ENCODE results near the gene GFPT2.

Gene GFPT2

DNA sequence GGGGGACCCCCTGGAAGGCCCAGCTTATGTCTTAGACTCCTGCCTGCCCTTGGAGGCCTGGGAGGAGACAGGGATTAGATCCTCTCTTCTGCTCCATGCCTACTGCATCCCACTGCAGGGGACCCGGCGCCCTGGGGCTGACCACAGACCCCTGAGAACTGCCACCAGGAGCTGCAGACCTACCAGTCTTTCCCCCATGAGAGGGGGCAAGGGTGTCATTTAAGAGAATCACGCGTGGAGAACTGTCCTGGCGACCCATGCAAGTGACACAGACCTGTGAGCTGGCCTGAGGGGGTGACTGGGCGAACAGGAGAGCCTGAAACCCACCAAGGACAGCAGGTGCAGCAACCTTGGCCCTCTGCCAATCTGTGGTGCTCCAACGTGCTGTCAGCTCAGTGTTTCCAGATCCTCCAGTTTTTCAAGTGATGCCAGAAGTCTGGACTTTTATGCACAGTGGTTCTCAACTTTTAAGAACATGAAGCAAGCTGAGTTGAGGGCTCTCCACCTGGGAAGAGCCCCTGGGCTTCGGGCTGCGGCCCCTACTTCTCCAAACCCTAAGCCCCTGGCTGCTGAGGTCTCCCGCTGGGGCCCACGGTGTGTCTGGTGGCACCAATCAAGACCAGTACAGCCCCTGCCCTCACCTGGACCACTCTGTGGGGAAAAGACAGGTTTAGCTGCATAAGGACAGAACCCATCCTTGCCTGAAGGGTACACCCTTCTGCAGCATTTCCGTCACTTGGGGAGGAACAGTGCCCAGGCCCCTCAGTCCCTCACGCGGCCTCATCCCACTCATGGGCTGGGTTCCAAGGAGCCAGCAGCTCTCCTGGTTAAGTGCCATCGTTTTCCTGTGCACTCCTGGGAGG lies 18.2 kb downstream of the GFPT2 start:
- DNase-seq (ENCODE audit: extremely low read depth in 1 of 2, low read depth in 1 of 2), result no peak

GRCh38 chr5:180334176-180334575 lies 19.0 kb downstream of the GFPT2 start:
- DNase-seq (ENCODE audit: extremely low read depth in 1 of 2, low read depth in 1 of 2), result no peak

DNA sequence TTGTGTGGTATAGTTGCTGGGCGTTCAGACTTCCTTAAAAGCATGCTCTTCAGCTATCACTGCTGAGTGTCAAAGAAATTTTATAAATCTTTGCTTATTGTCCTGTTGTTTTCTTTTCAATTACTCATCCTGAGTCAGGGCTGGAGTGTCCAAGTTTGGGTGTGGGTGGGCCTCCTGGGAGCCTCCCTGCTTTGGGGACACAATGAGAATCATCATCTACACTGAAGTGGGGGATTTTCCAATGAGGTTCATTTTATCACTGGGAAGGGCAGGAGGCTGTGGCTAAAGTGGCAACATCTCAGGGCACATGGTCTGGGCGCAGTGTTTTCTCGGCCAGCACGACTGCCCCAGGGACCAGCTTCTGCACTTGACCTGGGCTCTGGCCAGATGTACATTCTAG lies 19.5 kb downstream of the GFPT2 start:
- DNase-seq (ENCODE audit: extremely low read depth in 1 of 2, low read depth in 1 of 2), result no peak

DNA sequence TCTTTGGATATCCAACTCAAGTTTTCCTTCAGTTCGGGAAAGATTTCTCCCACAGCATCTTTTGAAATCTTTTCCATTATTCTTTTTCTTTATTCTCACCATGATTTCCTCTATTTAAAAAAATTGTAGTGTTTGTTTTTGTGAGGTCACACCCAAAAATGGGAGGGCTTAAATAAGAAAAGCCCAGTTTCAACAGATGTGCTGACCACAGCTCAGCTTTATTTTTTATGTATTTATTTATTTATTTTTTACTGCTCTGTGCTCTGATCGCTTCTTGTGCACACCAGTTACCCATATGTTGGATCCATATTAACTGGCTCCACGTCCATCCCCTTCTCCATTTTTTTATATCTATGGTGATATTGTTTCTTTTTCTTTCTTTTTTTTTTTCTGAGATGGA lies 20.3 kb downstream of the GFPT2 start:
- no peak for DNase-seq (ENCODE audit: extremely low read depth in 1 of 2, low read depth in 1 of 2)

GRCh38 chr5:180332051-180332517 lies 21.1 kb downstream of the GFPT2 start:
- DNase-seq (ENCODE audit: extremely low read depth in 1 of 2, low read depth in 1 of 2), result no peak

- no peak for DNase-seq (ENCODE audit: extremely low read depth in 1 of 2, low read depth in 1 of 2)
Observed at GRCh38 chr5:180331647-180331950, 21.5 kb downstream of the GFPT2 start.

DNA sequence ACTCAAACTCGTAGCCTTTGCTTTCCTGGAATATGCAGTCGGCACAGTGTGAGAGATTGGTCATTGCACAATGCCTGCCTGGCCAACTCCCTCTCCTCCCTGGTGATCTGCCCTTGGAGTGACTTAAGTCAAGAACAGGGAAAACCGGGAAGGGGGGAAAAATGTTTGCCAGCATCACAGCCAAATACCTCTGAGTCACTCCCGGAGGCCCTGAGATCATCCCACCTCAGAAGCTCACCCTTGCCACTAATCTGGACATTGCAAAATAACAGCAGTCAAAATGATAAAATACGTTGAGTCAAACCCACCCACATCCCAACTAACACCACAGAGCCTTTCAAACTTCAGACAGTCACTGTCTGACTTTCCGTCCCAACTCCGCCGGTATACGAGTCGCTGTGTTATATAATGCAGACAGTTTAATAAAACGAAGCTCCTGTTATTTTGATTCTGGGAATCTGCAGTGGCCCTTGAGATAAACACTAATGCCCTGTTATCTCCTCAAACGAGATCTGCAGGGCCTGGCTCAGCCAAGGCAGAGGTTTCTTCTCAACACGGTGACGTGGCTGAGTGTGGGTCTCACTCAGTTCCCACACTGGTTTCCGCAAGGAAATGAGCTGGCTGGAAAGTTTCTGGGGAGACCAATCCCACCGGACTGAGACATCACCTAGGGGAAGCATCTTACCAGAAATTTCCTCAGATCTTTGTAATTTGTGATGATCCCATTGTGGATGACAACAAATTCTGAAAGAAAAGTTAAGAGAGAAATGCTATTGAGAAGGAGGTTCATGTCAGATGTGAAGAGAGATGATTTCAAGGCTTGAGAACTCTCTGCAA lies 22.1 kb downstream of the GFPT2 start:
- DNase-seq (ENCODE audit: extremely low read depth in 1 of 2, low read depth in 1 of 2), result no peak

GRCh38 chr5:180330270-180330648 lies 22.9 kb downstream of the GFPT2 start:
- DNase-seq (ENCODE audit: extremely low read depth in 1 of 2, low read depth in 1 of 2), result no peak

DNA sequence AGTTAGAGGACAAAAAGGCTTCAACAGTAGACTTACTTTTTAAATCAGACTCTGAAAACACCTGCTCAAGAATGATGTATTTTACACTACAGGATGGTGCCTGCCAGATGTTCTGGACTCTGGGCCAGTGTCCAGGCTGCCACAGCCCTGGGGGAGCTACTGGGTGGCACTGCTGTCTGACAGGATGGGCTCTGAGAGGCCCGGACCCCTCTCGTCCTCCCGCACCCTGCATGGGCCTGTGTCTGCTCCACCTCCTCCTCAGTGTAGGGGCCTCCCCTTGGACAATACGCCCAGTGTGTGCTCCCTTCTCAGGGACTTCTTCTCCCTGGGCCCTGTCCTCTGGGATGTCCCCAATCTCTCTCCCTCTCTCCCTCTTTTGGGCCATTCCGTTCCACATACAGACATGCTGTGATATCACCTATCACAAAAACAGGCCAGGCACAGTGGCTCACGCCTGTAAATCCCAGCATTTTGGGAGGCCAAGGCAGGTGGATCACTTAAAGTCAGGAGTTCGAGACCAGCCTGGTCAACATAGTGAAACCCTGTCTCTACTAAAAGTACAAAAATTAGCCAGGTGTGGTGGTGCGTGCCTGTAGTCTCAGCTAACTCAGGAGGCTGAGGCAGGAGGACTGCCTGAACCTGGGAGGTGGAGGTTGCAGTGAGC lies 23.4 kb downstream of the GFPT2 start:
- DNase-seq (ENCODE audit: extremely low read depth in 1 of 2, low read depth in 1 of 2), result no peak

DNA sequence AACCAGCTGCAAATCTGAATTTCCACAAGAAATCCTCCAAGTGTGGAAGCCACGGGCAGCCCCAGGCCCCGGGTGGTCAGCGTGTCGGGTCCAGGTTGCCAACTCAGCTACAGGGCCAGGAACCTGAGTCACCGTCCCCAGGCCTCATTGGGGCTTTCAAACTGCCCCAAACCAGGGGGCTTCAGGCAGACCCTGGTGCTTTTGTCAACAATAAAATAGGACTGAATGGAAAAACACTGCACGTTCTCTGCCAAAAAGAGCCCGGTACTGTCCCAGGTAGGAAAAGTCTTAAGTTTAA lies 24.0 kb downstream of the GFPT2 start:
- DNase-seq (ENCODE audit: extremely low read depth in 1 of 2, low read depth in 1 of 2), result no peak

DNA sequence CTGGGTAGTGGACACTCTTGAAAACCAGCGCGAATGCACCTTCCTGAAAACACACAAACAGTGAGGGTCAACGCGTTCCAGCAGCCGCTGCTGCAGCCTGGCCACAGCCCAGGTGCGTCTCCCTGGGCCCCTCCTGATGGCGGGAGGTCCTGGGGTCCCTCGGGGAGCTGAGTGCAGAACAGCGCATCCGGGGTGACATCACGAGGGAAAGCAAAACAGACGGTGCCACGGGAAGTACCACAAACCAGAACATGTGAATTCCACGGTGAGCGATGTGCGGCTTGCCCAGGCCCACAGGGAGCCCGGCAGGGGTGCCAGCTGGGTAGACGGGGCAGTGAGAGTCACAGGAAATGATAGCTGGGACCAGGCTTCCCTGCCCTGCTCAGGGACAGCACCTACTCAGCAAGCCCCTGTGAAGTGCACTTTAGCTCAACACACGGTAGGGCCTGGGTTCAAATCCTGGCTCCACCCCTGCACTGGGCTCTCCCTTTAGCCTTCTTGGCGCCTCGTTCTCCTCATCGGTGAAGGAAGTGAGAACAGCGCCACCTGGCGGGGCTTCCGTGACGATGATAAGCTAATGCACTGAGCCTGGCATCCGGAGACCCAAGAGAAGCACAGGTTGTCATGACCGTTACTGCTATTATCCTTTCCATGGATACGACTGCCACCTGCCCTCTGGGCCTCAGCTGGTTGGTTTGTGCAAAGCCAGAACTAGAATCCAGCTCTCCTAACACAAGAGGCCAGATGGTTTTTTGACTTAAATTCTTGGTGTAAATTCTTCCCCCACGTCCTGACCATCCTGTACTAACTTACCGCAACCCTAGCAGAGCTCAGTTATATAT lies 24.6 kb downstream of the GFPT2 start:
- peak; percentile 55 to 72 for DNase-seq (ENCODE audit: extremely low read depth in 1 of 2, low read depth in 1 of 2)

- DNase-seq (ENCODE audit: extremely low read depth in 1 of 2, low read depth in 1 of 2), result no peak
Observed at GRCh38 chr5:180326989-180327565, 26.1 kb downstream of the GFPT2 start.

DNA sequence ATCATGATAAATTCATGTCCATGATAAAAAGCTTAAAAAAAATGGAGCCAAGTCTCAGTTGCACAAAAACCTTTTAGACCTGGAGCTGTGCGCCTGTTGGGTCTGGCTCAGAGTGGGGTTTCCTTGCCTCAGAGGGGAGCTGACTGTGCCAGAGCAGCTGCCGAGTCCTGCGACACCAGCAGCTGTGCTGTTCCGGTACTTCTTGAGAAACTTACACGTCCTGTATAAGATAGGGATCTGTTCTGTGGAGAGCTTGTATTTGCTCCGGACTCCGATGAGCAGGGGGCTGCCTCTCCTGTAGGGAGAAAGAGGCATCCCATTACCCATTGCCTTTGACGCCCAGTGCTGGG lies 28.6 kb downstream of the GFPT2 start:
- DNase-seq (ENCODE audit: extremely low read depth in 1 of 2, low read depth in 1 of 2), result no peak

- no peak for DNase-seq (ENCODE audit: extremely low read depth in 1 of 2, low read depth in 1 of 2)
Observed at GRCh38 chr5:180323941-180324600, 29.1 kb downstream of the GFPT2 start.

GRCh38 chr5:180323160-180323559 lies 30.0 kb downstream of the GFPT2 start:
- DNase-seq (ENCODE audit: extremely low read depth in 1 of 2, low read depth in 1 of 2), result no peak

- no peak for DNase-seq (ENCODE audit: extremely low read depth in 1 of 2, low read depth in 1 of 2)
Observed at GRCh38 chr5:180318456-180319089, 34.6 kb downstream of the GFPT2 start.

- no peak for DNase-seq (ENCODE audit: extremely low read depth in 1 of 2, low read depth in 1 of 2)
Observed at GRCh38 chr5:180316586-180316985, 36.5 kb downstream of the GFPT2 start.

- DNase-seq (ENCODE audit: extremely low read depth in 1 of 2, low read depth in 1 of 2), result peak; percentile 24 to 54
Observed at GRCh38 chr5:180315762-180316212, 37.3 kb downstream of the GFPT2 start.

- DNase-seq (ENCODE audit: extremely low read depth in 1 of 2, low read depth in 1 of 2), result peak in 1 of 2 donors; percentile 78
Observed at GRCh38 chr5:180313677-180314505, 39.2 kb downstream of the GFPT2 start.
